ENCODE measurements around the gene ERCC6L.

The ERCC6L gene

GRCh38 chrX:72169008-72169728 lies 69.7 kb downstream of the ERCC6L start:
- DNase-seq (ENCODE audit: low read depth), result peak; percentile 6

GRCh38 chrX:72165551-72165950 lies 73.3 kb downstream of the ERCC6L start:
- no peak for DNase-seq (ENCODE audit: low read depth)

DNA sequence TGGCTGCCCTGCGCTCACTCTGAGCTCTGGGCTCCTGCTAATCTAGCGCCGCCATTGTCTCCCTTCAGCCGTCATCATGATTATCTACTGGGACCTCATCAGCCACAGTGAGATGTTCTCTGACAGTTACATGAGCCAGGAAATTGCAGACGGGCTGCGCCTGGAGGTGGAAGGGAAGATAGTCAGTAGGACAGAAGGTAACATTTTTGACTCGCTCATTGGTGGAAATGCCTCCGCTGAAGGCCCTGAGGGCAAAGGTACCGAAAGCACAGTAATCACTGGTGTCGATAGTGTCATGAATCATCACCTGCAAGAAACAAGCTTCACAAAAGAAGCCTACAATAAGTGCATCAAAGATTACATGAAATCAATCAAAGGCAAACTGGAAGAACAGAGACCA lies 79.1 kb downstream of the ERCC6L start:
- no peak for DNase-seq (ENCODE audit: low read depth)

GRCh38 chrX:72158773-72159172 lies 80.1 kb downstream of the ERCC6L start:
- no peak for DNase-seq (ENCODE audit: low read depth)

All from activated T-helper 1 cell treated with Interleukin-2 at 50 U/mL for 16 hours (primary cell).